MCF 10A (cell line): Measurements from ENCODE around the gene CSNK1A1. TPM values are rescaled to one million over a fixed set of nuclear protein-coding genes. Genes with fewer than 3 reads are reported as not detected.
A peak's percentile ranks its signal among the peaks of the same experiment; 100 is the strongest.

Experiments used
- BruUV-seq: library from RNA; stranded (reverse); fragments of 400-500 nt; replicated peaks from 2 replicates; lab custom pipeline; 2021; lab: Mats Ljungman, UMichigan
- CTCF ChIA-PET: fragments of 300-600 bp; sonication (Branson Sonifier 250); formaldehyde crosslinking; extraction: SDS; loops from one replicate; lab custom pipeline; 2021; ENCODE audit warnings: antibody characterized with exemption, inconsistent platforms; lab: Yijun Ruan, JAX
- POLR2A ChIA-PET: fragments of 300-600, 350-650 bp; sonication (Branson Sonifier 250); formaldehyde crosslinking; extraction: SDS; loops from one replicate; lab custom pipeline; 2020; ENCODE audit warnings: antibody characterized with exemption, inconsistent platforms; lab: Yijun Ruan, JAX
- DNase-seq: peaks from one replicate; pipeline ENCODE4 v3.0.0-alpha.2; 2018; ENCODE audit not compliant: unreplicated experiment
- H3K27ac Mint-ChIP-seq: one replicate; pipeline ENCODE4 v1.8.0; 2022; ENCODE audit warnings: mild to moderate bottlenecking, low read depth, mixed read lengths; ENCODE audit not compliant: unreplicated experiment
- H3K27me3 Mint-ChIP-seq: one replicate; pipeline ENCODE4 v1.8.0; 2022; ENCODE audit warnings: mixed read lengths; ENCODE audit not compliant: insufficient read depth, unreplicated experiment
- H3K36me3 Mint-ChIP-seq: one replicate; pipeline ENCODE4 v1.8.0; 2022; ENCODE audit warnings: mild to moderate bottlenecking, moderate library complexity, mixed read lengths; ENCODE audit not compliant: insufficient read depth, unreplicated experiment
- H3K4me1 Mint-ChIP-seq: one replicate; pipeline ENCODE4 v1.8.0; 2022; ENCODE audit warnings: mixed read lengths; ENCODE audit not compliant: insufficient read depth, unreplicated experiment
- H3K4me3 Mint-ChIP-seq: one replicate; pipeline ENCODE4 v1.8.0; 2022; ENCODE audit warnings: mild to moderate bottlenecking, moderate library complexity, mixed read lengths; ENCODE audit not compliant: unreplicated experiment
- H3K9me3 Mint-ChIP-seq: one replicate; pipeline ENCODE4 v1.8.0; 2022; ENCODE audit warnings: mixed read lengths; ENCODE audit not compliant: unreplicated experiment
- CTCF ChIP-seq: fragments of 200-600 bp; IDR thresholded peaks from one replicate; pipeline ENCODE4 v1.8.0; 2022; ENCODE audit warnings: antibody characterized with exemption, mild to moderate bottlenecking; ENCODE audit not compliant: unreplicated experiment
- intact Hi-C: fragments of 100-400 bp; cut with micrococcal nuclease; formaldehyde crosslinking; loops from 2 replicates; pipeline ENCODE4 v1.14.1; 2022
- total RNA-seq: library from RNA; stranded (reverse); gene quantifications from 2 replicates; pipeline ENCODE4 v1.2.3, GENCODE V29; 2022

CSNK1A1 gene
- total RNA-seq, 1 experiment from 2014 or later: 744 TPM

GRCh38 chr5:149561848-149562247 is 10.6 kb upstream of the CSNK1A1 start:
- intact Hi-C loops: loop anchor here (1.0 to 5.0 kb wide), 4 partner anchors 11 to 430 kb away; partner anchors contain the start of gene CSNK1A1
- TF ChIP-seq CTCF: no peak
- Mint-ChIP-seq H3K27ac (peak overlapping the region; percentile 82), H3K36me3 (no peaks in the 10 kb centered on the region), H3K9me3 (no peaks in the 10 kb centered on the region), H3K4me3 (peak overlapping the region; percentile 50), H3K4me1 (peaks cover 38% of the 10 kb centered on the region), H3K27me3 (no peaks in the 10 kb centered on the region)
- CTCF ChIA-PET: interaction anchor here (0.7 to 5.5 kb wide), 34 partner anchors 11 to 498 kb away, joined by 3 to 109 read pairs (median 8); partner anchors contain the start of genes ARHGEF37, CSNK1A1, GRPEL2 and IL17B
- no TSS peak for BruUV-seq
- DNase-seq: peak; percentile 97
- POLR2A ChIA-PET: interaction anchor here (0.6 to 5.5 kb wide), 52 partner anchors 8 to 1038 kb away, joined by 3 to 517 read pairs (median 9); partner anchors contain the start of genes ARHGEF37, CSNK1A1, GRPEL2 and PCYOX1L

- CTCF ChIA-PET: interaction anchor here (0.6 to 5.5 kb wide), 7 partner anchors 9 to 178 kb away, joined by 3 to 109 read pairs (median 4); partner anchors contain the start of gene CSNK1A1
- Mint-ChIP-seq H3K4me1 (peaks cover 34% of the 10 kb centered on the region), H3K9me3 (no peaks in the 10 kb centered on the region), H3K27me3 (no peaks in the 10 kb centered on the region), H3K4me3 (no peak overlapping the region), H3K36me3 (no peaks in the 10 kb centered on the region), H3K27ac (peak overlapping the region; percentile 82)
- DNase-seq: peak; percentile 75
- TF ChIP-seq CTCF: no peak
- POLR2A ChIA-PET: interaction anchor here (0.8 to 5.5 kb wide), 13 partner anchors 10 to 215 kb away, joined by 3 to 517 read pairs (median 36); partner anchors contain the start of genes ARHGEF37, CSNK1A1 and GRPEL2
- no TSS peak for BruUV-seq
- intact Hi-C loops: loop anchor here (5.0 kb wide), 3 partner anchors 42 to 427 kb away; no protein-coding TSS in a partner anchor
These were observed 8.5 kb upstream of the CSNK1A1 start for GRCh38 chr5:149559706-149560105.

GRCh38 chr5:149552553-149553160 is 1.4 kb upstream of the CSNK1A1 start:
- Mint-ChIP-seq H3K9me3 (no peaks in the 10 kb centered on the region), H3K27ac (no peak overlapping the region), H3K36me3 (peaks cover 45% of the 10 kb centered on the region), H3K4me3 (peak overlapping the region; percentile 23), H3K4me1 (no peaks in the 10 kb centered on the region), H3K27me3 (no peaks in the 10 kb centered on the region)
- TF ChIP-seq CTCF: no peak
- POLR2A ChIA-PET: interaction anchor here (0.6 to 14.7 kb wide), 20 partner anchors 9 to 401 kb away, joined by 3 to 517 read pairs (median 42); partner anchors contain the start of genes ARHGEF37 and GRPEL2
- CTCF ChIA-PET: interaction anchor here (0.5 to 9.9 kb wide), 18 partner anchors 9 to 227 kb away, joined by 3 to 202 read pairs (median 5); no protein-coding TSS in a partner anchor
- DNase-seq: no peak
- no TSS peak for BruUV-seq
- intact Hi-C loops: no loop called here

- Mint-ChIP-seq H3K4me1 (peaks cover 5% of the 10 kb centered on the region), H3K9me3 (no peaks in the 10 kb centered on the region), H3K27ac (peak overlapping the region; percentile 99), H3K4me3 (peak overlapping the region; percentile 89), H3K27me3 (no peaks in the 10 kb centered on the region), H3K36me3 (peaks cover 51% of the 10 kb centered on the region)
- ChIA-PET CTCF (interaction anchor here (0.5 to 9.9 kb wide), 27 partner anchors 9 to 327 kb away, joined by 3 to 202 read pairs (median 5); no protein-coding TSS in a partner anchor), POLR2A (interaction anchor here (0.5 to 14.7 kb wide), 38 partner anchors 9 to 661 kb away, joined by 3 to 517 read pairs (median 14); partner anchors contain the start of genes AFAP1L1, ARHGEF37, GRPEL2 and HMGXB3)
- no TSS peak for BruUV-seq
- no peak for TF ChIP-seq CTCF
- intact Hi-C loops: no loop called here
- DNase-seq: no peak
These were observed 827 bp upstream of the CSNK1A1 start for GRCh38 chr5:149552038-149552494.
